ENCODE measurements around the gene NUPR1.

Gene NUPR1

DNA sequence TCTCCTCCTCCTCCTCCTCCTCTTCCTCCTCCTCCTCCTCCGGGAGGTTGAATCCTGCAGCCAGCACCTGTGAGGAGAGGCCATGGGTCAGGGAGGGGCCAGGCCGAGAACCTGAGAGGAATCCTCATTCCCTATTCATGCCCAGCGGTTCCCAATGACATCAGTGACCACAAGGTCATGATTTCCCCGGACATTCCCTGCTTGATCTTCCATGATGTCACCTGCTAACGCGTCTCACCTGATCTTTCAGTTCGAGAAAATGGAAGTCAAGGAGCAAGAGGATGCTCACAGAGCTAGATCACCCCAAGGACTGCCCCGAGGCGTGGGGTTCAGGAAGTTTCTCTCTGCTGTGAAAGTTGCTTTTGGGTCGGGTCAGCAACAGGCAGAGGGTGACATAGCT lies 38.9 kb downstream of the NUPR1 start:
- H3K9ac ChIP-seq (ENCODE audit: insufficient read length, low read depth) = peak overlapping the region; percentile 29
- peaks cover 9% of the 10 kb centered on the region for H3K4me1 ChIP-seq (ENCODE audit: insufficient read depth, insufficient read length)

DNA sequence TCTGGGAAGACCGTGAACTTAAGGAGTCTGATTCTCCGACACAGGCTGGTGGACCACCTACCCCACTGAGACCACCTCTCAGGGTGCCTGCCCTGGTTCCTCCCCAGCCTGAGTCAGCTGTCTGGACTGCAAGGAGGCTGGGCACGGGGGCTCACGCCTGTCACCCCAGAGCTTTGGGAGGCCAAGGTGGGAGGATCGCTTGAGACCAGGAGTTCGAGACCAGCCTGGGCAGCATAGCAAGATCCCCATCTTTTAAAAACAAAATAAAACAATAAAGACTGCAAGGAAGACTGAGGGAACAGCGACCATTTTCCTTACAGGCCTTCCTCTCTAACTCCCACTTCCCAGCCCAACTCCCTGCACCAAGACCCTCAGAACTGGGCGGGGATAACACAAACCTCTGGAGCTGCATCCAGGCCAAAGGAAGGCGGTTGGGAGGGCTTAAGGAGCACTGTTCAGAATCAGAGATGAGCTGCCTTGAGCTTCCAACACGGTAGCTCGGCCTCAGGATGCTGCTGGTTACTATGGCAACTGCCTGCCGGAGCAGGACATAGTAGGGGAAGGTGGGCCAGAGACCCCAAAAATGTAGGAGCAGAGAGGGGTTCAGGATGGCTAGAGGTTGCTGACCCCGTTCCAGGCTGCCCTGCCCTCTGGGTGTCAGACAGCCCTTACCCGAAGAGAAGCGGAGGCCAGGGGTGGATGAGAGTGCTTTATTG lies 40.0 kb downstream of the NUPR1 start:
- no peak overlapping the region for H3K9ac ChIP-seq (ENCODE audit: insufficient read length, low read depth)
- no peak for DNase-seq (ENCODE audit: low read depth, low spot score)
- no peak overlapping the region for H3K4me3 ChIP-seq (ENCODE audit: insufficient read length, low read depth)
- no peaks in the 10 kb centered on the region for H3K36me3 ChIP-seq (ENCODE audit: insufficient read depth, insufficient read length, low read length)
- peaks cover 7% of the 10 kb centered on the region for H3K4me1 ChIP-seq (ENCODE audit: insufficient read depth, insufficient read length)
- H3K27me3 ChIP-seq (ENCODE audit: insufficient read depth, insufficient read length) = no peaks in the 10 kb centered on the region
- no peaks in the 10 kb centered on the region for H3K9me3 ChIP-seq (ENCODE audit: insufficient read depth, low read length)
- TF ChIP-seq YY1 (IDR thresholded peaks at IDR 0.05; ENCODE audit: insufficient read depth, insufficient read length) (no peak), SUZ12 (IDR thresholded peaks at IDR 0.05; ENCODE audit: extremely low read depth, insufficient read depth, insufficient read length) (no peak), ZNF274 (IDR thresholded peaks at IDR 0.05; ENCODE audit: low read depth, low read length) (no peak)

More for the DNA sequence above, 38.9 kb downstream of the NUPR1 start:
- no peak for TF ChIP-seq ZNF274 (IDR thresholded peaks at IDR 0.05; ENCODE audit: low read depth, low read length)
- TF ChIP-seq YY1 (IDR thresholded peaks at IDR 0.05; ENCODE audit: insufficient read depth, insufficient read length) = no peak
- no peak for TF ChIP-seq SUZ12 (IDR thresholded peaks at IDR 0.05; ENCODE audit: extremely low read depth, insufficient read depth, insufficient read length)
- no peak for DNase-seq (ENCODE audit: low read depth, low spot score)
- no peaks in the 10 kb centered on the region for H3K36me3 ChIP-seq (ENCODE audit: insufficient read depth, insufficient read length, low read length)
- no peaks in the 10 kb centered on the region for H3K27me3 ChIP-seq (ENCODE audit: insufficient read depth, insufficient read length)
- no peaks in the 10 kb centered on the region for H3K9me3 ChIP-seq (ENCODE audit: insufficient read depth, low read length)
- no peak overlapping the region for H3K4me3 ChIP-seq (ENCODE audit: insufficient read length, low read depth)

DNA sequence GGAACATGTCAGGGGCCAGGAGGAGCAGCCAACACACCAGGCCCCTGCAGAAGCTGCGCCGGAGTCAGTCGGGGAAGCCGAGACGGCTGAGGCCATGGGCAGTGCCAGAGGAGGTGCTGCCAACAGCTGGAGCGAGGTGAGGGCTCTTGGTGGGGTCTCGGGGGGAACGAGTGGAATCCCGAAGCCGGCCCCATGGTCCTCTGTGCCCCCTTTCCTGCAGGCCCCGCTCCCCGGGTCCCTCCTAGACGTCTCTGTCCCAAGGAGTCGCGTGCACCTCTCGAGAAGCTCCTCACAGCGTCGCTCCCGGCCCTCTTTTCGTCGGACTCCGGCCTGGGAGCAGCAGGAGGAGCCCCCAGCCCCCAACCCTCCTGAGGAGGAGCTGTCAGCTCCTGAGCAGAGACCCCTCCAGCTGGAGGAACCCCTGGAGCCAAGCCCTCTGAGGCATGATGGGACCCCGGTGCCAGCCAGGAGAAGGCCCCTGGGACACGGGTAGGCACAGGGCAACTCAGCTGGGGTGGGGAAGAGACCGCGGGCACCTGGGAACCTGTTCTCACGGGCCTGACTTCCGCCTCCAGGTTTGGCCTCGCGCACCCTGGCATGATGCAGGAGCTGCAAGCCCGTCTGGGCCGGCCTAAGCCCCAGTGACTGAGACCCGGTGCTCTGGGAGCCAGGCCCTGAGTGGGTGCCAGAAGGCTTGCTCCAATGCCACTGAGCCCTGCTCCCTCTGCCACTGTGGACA lies 40.7 kb downstream of the NUPR1 start:
- H3K4me3 ChIP-seq (ENCODE audit: insufficient read length, low read depth) = no peak overlapping the region
- no peaks in the 10 kb centered on the region for H3K27me3 ChIP-seq (ENCODE audit: insufficient read depth, insufficient read length)
- TF ChIP-seq ZNF274 (IDR thresholded peaks at IDR 0.05; ENCODE audit: low read depth, low read length) (no peak), YY1 (IDR thresholded peaks at IDR 0.05; ENCODE audit: insufficient read depth, insufficient read length) (no peak), SUZ12 (IDR thresholded peaks at IDR 0.05; ENCODE audit: extremely low read depth, insufficient read depth, insufficient read length) (no peak)
- no peak for DNase-seq (ENCODE audit: low read depth, low spot score)
- H3K36me3 ChIP-seq (ENCODE audit: insufficient read depth, insufficient read length, low read length) = no peaks in the 10 kb centered on the region
- no peaks in the 10 kb centered on the region for H3K9me3 ChIP-seq (ENCODE audit: insufficient read depth, low read length)
- H3K4me1 ChIP-seq (ENCODE audit: insufficient read depth, insufficient read length) = peaks cover 3% of the 10 kb centered on the region
- no peak overlapping the region for H3K9ac ChIP-seq (ENCODE audit: insufficient read length, low read depth)

DNA sequence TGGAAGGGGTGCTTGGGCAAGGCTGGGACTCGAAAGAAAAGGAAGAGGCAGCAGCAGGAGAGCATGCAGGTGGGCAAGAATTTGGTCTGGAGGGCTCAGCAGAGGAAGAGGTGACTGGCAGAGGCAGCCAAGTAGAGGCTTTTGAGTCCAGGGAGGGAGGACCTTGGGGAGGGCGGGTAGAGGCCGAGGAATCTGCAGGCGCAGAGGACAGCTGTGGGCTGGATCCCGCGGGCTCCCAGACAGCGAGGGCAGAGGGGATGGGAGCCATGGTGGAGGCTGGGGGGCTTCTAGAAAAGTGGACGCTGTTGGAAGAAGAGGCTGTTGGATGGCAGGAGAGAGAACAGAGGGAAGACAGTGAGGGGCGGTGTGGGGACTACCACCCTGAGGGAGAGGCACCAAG lies 41.4 kb downstream of the NUPR1 start:
- H3K4me1 ChIP-seq (ENCODE audit: insufficient read depth, insufficient read length) = peaks cover 3% of the 10 kb centered on the region
- no peak for DNase-seq (ENCODE audit: low read depth, low spot score)
- no peaks in the 10 kb centered on the region for H3K9me3 ChIP-seq (ENCODE audit: insufficient read depth, low read length)
- H3K9ac ChIP-seq (ENCODE audit: insufficient read length, low read depth) = no peak overlapping the region
- H3K4me3 ChIP-seq (ENCODE audit: insufficient read length, low read depth) = no peak overlapping the region
- no peak for TF ChIP-seq SUZ12 (IDR thresholded peaks at IDR 0.05; ENCODE audit: extremely low read depth, insufficient read depth, insufficient read length)
- TF ChIP-seq YY1 (IDR thresholded peaks at IDR 0.05; ENCODE audit: insufficient read depth, insufficient read length) = no peak
- no peak for TF ChIP-seq ZNF274 (IDR thresholded peaks at IDR 0.05; ENCODE audit: low read depth, low read length)
- H3K27me3 ChIP-seq (ENCODE audit: insufficient read depth, insufficient read length) = no peaks in the 10 kb centered on the region
- H3K36me3 ChIP-seq (ENCODE audit: insufficient read depth, insufficient read length, low read length) = no peaks in the 10 kb centered on the region

DNA sequence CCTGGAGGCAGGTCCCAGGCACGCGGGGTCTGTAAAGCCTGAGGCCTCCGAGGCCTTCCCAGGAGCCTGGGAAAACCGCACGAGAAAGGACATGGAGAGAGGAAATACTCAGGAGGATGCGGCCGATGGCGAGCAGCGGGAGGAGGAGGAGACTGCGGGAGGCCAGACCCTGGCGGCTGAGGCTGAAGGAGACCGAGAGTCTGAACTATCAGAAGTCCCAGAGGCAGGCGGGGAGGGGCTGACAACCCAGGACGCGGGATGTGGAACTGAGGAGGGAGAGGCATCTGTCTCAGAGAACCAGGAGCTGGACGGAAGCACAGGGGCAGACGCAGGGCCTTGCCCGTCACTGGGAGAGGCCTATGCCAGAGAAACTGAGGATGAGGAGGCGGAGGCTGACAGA lies 41.9 kb downstream of the NUPR1 start:
- no peaks in the 10 kb centered on the region for H3K27me3 ChIP-seq (ENCODE audit: insufficient read depth, insufficient read length)
- no peak for TF ChIP-seq SUZ12 (IDR thresholded peaks at IDR 0.05; ENCODE audit: extremely low read depth, insufficient read depth, insufficient read length)
- no peak for TF ChIP-seq ZNF274 (IDR thresholded peaks at IDR 0.05; ENCODE audit: low read depth, low read length)
- TF ChIP-seq YY1 (IDR thresholded peaks at IDR 0.05; ENCODE audit: insufficient read depth, insufficient read length) = no peak
- no peaks in the 10 kb centered on the region for H3K9me3 ChIP-seq (ENCODE audit: insufficient read depth, low read length)
- no peak for DNase-seq (ENCODE audit: low read depth, low spot score)
- peak overlapping the region; percentile 8 for H3K9ac ChIP-seq (ENCODE audit: insufficient read length, low read depth)
- no peaks in the 10 kb centered on the region for H3K36me3 ChIP-seq (ENCODE audit: insufficient read depth, insufficient read length, low read length)
- peaks cover 3% of the 10 kb centered on the region for H3K4me1 ChIP-seq (ENCODE audit: insufficient read depth, insufficient read length)
- H3K4me3 ChIP-seq (ENCODE audit: insufficient read length, low read depth) = no peak overlapping the region

DNA sequence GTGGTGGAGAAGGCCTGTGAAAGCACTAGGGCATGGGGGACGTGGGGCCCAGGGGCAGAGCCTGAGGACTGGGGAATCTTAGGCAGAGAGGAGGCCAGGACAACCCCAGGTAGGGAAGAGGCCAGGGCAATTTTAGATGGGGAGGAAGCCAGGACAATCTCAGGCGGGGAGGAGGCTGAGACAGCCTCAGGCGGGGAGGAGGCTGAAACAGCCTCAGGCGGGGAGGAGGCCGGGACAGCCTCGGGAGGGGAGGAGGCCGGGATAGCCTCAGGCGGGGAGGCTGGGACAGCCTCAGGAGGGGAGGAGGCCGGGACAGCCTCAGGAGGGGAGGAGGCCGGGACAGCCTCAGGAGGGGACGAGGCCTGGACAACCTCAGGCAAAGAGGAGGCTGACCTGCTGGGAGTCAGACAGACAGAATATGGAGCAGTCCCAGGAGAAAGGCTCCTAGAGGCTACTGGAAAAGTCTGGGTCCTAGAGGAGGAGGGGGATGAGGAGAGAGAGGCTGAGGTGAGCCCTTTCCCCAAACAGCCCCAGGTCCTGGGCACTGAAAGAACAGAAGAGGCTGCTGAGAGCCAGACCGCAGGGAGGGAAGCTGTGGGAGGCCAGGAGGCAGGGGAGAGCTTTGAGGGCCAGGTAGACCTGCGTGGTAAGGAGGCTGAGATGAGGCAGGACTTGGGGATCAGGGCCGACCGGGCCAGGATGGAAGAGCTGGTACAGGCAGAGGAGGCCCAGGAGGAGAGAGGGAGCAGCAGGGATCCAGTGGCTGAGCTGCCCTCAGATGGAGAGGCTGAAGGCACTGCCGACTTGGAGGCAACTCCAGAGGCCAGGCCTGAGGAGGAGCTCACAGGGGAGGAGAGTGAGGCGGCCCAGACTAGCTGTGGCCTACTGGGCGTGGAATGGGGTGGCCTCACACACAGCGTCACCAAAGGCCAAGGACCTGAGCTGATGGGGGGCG lies 42.7 kb downstream of the NUPR1 start:
- no peaks in the 10 kb centered on the region for H3K36me3 ChIP-seq (ENCODE audit: insufficient read depth, insufficient read length, low read length)
- H3K9me3 ChIP-seq (ENCODE audit: insufficient read depth, low read length) = no peaks in the 10 kb centered on the region
- no peak overlapping the region for H3K4me3 ChIP-seq (ENCODE audit: insufficient read length, low read depth)
- DNase-seq (ENCODE audit: low read depth, low spot score) = no peak
- H3K4me1 ChIP-seq (ENCODE audit: insufficient read depth, insufficient read length) = peaks cover 3% of the 10 kb centered on the region
- no peaks in the 10 kb centered on the region for H3K27me3 ChIP-seq (ENCODE audit: insufficient read depth, insufficient read length)
- TF ChIP-seq ZNF274 (IDR thresholded peaks at IDR 0.05; ENCODE audit: low read depth, low read length) (no peak), YY1 (IDR thresholded peaks at IDR 0.05; ENCODE audit: insufficient read depth, insufficient read length) (no peak), SUZ12 (IDR thresholded peaks at IDR 0.05; ENCODE audit: extremely low read depth, insufficient read depth, insufficient read length) (no peak)
- H3K9ac ChIP-seq (ENCODE audit: insufficient read length, low read depth) = peak overlapping the region; percentile 8

Data from NT2/D1 (cell line).